HG03159 (cell line): ENCODE data around the gene BLOC1S1.

Experiments
- ATAC-seq: cut with Tn5 transposase; IDR thresholded peaks from one replicate; pipeline ENCODE4 v1.9.1; 2021; ENCODE audit warnings: mild to moderate bottlenecking, moderate library complexity; ENCODE audit not compliant: unreplicated experiment

BLOC1S1 gene

DNA sequence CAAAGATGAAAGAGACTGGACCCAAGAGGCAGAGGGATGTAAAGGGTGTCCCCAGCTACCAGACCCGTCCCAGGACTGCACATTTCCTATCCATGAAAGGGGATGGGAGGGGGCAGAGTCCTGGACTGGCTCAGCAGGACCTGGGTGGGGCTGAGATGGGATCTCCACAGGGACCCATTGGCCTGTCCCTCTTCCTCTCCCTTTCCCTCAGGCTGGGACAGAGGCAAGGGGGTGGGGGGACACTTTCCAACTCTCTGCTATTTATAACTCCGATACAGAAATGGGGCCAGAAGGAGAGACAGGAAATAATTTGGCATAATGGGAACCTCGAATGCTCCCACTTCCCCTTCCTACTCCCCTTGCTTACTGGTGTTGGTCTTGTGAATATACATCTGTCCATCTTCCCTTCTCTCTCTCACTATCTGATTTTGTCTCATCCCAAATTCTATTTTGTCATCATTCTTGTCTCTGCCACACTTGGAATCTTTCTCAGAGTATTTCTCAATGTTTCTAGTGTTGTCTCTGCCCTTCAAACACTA lies 7.1 kb upstream of the BLOC1S1 start:
- ATAC-seq, result no peak

- ATAC-seq, result no peak
Observed at GRCh38 chr12:55711786-55712553, 3.9 kb upstream of the BLOC1S1 start.

- no peak for ATAC-seq
Observed at GRCh38 chr12:55712700-55713415, 3.0 kb upstream of the BLOC1S1 start.

- no peak for ATAC-seq
Observed at GRCh38 chr12:55713721-55714120, 2.1 kb upstream of the BLOC1S1 start.

DNA sequence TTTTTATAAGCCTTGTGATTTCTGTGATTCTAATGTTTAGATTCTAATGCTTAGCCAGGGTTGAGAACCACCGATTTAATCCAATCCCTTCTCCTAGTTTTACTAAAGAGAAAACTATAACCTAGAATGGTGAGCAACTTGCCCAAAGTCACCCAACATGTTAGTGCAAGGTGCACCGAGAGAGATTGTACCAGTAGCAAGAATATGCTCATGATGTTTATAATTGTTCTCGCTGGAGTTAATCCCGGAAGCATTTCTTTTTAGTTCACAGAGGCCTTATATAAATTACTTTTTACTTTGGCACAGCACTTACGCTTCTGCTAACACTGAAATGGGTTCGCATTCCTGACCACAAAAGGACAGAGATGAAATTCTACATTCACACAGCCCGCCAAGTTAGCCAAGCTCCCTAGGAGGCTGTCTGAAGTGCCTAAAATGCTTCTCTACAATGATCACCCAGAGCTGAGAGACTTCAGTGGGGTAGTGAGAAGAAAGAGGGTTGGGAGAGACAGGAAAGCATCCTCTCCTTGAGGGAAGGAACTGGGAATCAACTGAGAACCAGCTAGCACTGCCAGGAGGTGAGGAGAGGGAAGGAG lies 579 bp upstream of the BLOC1S1 start:
- ATAC-seq, result no peak

DNA sequence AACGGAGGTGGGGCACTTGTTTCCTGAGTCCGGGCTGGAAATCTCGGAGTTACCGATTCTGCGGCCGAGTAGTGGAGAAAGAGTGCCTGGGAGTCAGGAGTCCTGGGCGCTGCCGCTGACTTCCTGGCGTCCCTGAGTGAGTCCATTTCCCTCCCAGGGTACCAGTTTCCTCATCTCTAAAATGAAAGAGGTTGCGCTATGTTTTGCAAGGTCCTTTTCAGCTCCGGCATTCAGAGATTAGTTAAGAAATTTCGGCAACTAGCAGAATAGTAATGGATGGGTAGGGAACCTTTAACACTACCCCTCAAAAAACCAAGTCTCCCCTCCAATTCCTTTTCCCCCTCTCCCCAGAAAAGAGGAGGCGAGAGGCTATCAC lies 724 bp downstream of the BLOC1S1 start:
- ATAC-seq, result peak; percentile 0

- no peak for ATAC-seq
Observed at GRCh38 chr12:55717011-55718007, 1.5 kb downstream of the BLOC1S1 start.

- no peak for ATAC-seq
Observed at GRCh38 chr12:55718015-55718414, 2.2 kb downstream of the BLOC1S1 start.

- no peak for ATAC-seq
Observed at GRCh38 chr12:55718624-55719275, 2.9 kb downstream of the BLOC1S1 start.

DNA sequence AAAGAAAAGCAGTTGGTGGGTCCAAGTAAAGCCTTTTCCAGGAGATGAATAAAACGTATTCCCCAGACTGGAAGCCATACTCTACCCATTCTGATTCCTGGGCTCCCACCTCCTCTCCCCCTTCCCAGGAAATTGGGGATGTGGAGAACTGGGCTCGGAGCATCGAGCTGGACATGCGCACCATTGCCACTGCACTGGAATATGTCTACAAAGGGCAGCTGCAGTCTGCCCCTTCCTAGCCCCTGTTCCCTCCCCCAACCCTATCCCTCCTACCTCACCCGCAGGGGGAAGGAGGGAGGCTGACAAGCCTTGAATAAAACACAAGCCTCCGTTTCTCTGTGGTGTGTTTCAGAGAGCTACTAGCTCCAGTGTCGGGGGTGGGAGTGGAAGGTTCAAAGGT lies 3.5 kb downstream of the BLOC1S1 start:
- ATAC-seq, result no peak

GRCh38 chr12:55720071-55720564 lies 4.3 kb downstream of the BLOC1S1 start, which contains the start of gene RDH5:
Gene RDH5 (plus strand): TSS chr12:55720393. CDS start chr12:55721185, 792 bp downstream.
- ATAC-seq, result no peak

- no peak for ATAC-seq
Observed at GRCh38 chr12:55720894-55721444, 5.1 kb downstream of the BLOC1S1 start.

DNA sequence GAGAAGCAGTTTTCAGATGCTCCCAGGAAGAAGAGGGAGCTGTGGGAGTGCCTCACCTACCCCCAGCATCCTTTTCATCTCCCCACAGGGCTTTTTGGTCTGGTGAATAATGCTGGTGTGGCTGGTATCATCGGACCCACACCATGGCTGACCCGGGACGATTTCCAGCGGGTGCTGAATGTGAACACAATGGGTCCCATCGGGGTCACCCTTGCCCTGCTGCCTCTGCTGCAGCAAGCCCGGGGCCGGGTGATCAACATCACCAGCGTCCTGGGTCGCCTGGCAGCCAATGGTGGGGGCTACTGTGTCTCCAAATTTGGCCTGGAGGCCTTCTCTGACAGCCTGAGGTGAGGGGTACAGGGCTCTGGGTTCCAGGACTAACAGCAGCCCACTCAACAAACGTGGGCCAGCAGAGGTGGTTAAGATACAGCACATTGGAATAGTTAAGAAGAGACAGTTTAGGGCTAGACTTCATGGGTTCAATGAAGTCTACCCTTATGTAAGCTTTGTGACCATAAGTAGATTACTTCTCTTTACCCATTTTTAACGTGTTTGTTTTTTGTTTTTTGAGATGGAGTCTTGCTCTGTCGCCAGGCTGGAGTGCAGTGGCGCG lies 5.9 kb downstream of the BLOC1S1 start:
- no peak for ATAC-seq

GRCh38 chr12:55722948-55723347 lies 7.1 kb downstream of the BLOC1S1 start:
- no peak for ATAC-seq

GRCh38 chr12:55723516-55724225 lies 7.8 kb downstream of the BLOC1S1 start:
- no peak for ATAC-seq

DNA sequence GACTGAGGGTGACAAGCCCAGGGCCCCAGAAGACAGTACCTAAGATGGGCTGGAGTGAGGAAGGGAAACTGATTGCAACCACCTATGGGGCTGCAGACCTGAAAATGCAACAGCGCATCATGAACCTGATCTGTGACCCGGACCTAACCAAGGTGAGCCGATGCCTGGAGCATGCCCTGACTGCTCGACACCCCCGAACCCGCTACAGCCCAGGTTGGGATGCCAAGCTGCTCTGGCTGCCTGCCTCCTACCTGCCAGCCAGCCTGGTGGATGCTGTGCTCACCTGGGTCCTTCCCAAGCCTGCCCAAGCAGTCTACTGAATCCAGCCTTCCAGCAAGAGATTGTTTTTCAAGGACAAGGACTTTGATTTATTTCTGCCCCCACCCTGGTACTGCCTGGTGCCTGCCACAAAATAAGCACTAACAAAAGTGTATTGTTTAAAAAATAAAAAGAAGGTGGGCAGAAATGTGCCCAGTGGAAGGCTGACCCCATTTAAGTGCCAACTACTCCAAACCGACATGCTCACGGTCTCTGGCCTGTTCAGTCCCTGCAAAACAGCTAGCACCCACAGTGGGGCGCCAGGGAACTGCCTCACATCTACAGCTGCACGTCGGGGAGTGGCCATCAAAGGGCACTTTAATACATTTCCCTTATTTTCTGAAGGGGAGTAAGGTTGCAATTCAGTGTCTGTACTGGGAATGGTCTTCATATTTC lies 8.5 kb downstream of the BLOC1S1 start:
- ATAC-seq, result peak; percentile 38

DNA sequence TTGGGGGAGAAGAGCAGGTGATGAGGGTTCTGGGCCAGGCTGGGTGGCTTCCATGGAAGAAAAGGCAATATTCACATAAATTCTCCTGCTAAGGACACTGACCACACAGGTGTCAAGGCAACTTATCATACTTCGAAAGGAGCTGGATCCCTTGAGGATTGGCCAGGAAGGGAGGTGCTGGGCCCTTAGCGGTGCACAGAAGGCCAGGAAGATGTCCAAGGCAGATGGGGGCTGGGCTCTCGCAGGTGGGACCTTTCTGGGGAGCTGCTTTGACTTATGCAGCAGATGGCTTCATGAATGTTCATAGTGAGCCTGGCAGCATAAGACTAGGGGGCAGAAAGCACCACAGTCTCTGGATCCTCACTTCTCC lies 9.1 kb downstream of the BLOC1S1 start:
- ATAC-seq, result no peak

- ATAC-seq, result no peak
Observed at GRCh38 chr12:55725556-55725955, 9.7 kb downstream of the BLOC1S1 start.
